NCI-H2227 (cell line): Measurements from ENCODE around the gene CBLN4.

Experiments used
- DNase-seq: peaks from one replicate; lab custom pipeline; 2025; ENCODE audit not compliant: unreplicated experiment; lab: John Stamatoyannopoulos, UW

The CBLN4 gene

GRCh38 chr20:56005389-56005715 is at the start of gene CBLN4:
Gene CBLN4, minus strand, starts transcription at chr20:56005519. Its CDS starts 1,348 bp downstream, at chr20:56004171.
- DNase-seq = no peak

GRCh38 chr20:56043227-56043626 is 37.9 kb upstream of the CBLN4 start:
- DNase-seq = no peak

- DNase-seq = no peak
These were observed 26.9 kb upstream of the CBLN4 start for GRCh38 chr20:56032251-56032650.

- DNase-seq = no peak
These were observed 13.4 kb upstream of the CBLN4 start for GRCh38 chr20:56018716-56019115.

GRCh38 chr20:56018194-56018593 is 12.9 kb upstream of the CBLN4 start:
- no peak for DNase-seq

GRCh38 chr20:56017560-56017959 is 12.2 kb upstream of the CBLN4 start:
- DNase-seq = no peak

GRCh38 chr20:56014998-56015397 is 9.7 kb upstream of the CBLN4 start:
- DNase-seq = no peak

GRCh38 chr20:56014151-56014550 is 8.8 kb upstream of the CBLN4 start:
- no peak for DNase-seq

GRCh38 chr20:56004611-56005388 is 519 bp downstream of the CBLN4 start:
- DNase-seq = no peak

GRCh38 chr20:56004007-56004406 is 1.3 kb downstream of the CBLN4 start:
- no peak for DNase-seq

GRCh38 chr20:56002908-56003800 is 2.2 kb downstream of the CBLN4 start:
- no peak for DNase-seq

- no peak for DNase-seq
These were observed 3.4 kb downstream of the CBLN4 start for GRCh38 chr20:56001890-56002289.

GRCh38 chr20:56001106-56001785 is 4.1 kb downstream of the CBLN4 start:
- DNase-seq = no peak

- no peak for DNase-seq
These were observed 26.8 kb downstream of the CBLN4 start for GRCh38 chr20:55978550-55978949.

GRCh38 chr20:55977690-55978459 is 27.4 kb downstream of the CBLN4 start:
- DNase-seq = no peak

- DNase-seq = no peak
These were observed 30.7 kb downstream of the CBLN4 start for GRCh38 chr20:55974491-55975202.

GRCh38 chr20:55964790-55965189 is 40.5 kb downstream of the CBLN4 start:
- DNase-seq = no peak

- no peak for DNase-seq
These were observed 43.7 kb downstream of the CBLN4 start for GRCh38 chr20:55961376-55962330.

GRCh38 chr20:55953201-55953600 is 52.1 kb downstream of the CBLN4 start:
- DNase-seq = no peak
